Natural killer cell (primary cell): ENCODE results near the gene PRRT2. TPM values are rescaled to one million over a fixed set of nuclear protein-coding genes. Genes with fewer than 3 reads are reported as not detected.

ENCODE experiments used
- ATAC-seq, 3 donors: fragments of 150-1000 bp in 2 of 3; fragments of 200-7000 bp in 1 of 3; cut with Tn5 transposase; 1 replicate in 1 of 3; 2 replicates in 2 of 3; pipeline ENCODE4 v1.10.0; 2021; ENCODE audit warnings: mild to moderate bottlenecking in 2 of 3, moderate library complexity in 2 of 3
- DNase-seq, 2 donors: peaks; one replicate each; pipeline versions ENCODE4 v3.0.0 to v3.0.0-alpha.2; 2013 to 2021; ENCODE audit warnings: mixed read lengths in 1 of 2
- H3K27ac ChIP-seq: one replicate; pipeline ENCODE4 v1.5.1; 2013; ENCODE audit warnings: mild to moderate bottlenecking, low read length
- H3K27me3 ChIP-seq: one replicate; pipeline ENCODE4 v1.6.1; 2013; ENCODE audit warnings: low read length; ENCODE audit not compliant: control insufficient read depth, insufficient read depth
- H3K36me3 ChIP-seq: one replicate; pipeline ENCODE4 v1.6.1; 2013; ENCODE audit warnings: low read length; ENCODE audit not compliant: control insufficient read depth, insufficient read depth
- H3K4me1 ChIP-seq: one replicate; pipeline ENCODE4 v1.6.1; 2013; ENCODE audit warnings: low read length; ENCODE audit not compliant: control insufficient read depth, insufficient read depth
- H3K4me3 ChIP-seq: one replicate; pipeline ENCODE4 v1.5.1; 2013; ENCODE audit warnings: low read length
- H3K9me3 ChIP-seq: one replicate; pipeline ENCODE4 v1.6.1; 2013; ENCODE audit warnings: low read length; ENCODE audit not compliant: control insufficient read depth, insufficient read depth
- H3K27ac Mint-ChIP-seq, 2 donors: one replicate each; pipeline ENCODE4 v1.8.0; 2022; ENCODE audit warnings: mild to moderate bottlenecking in 2 of 2, mixed read lengths in 2 of 2, moderate library complexity in 1 of 2
- H3K27me3 Mint-ChIP-seq, 2 donors: one replicate each; pipeline ENCODE4 v1.8.0; 2022; ENCODE audit warnings: low read depth in 2 of 2, mixed read lengths in 2 of 2
- H3K36me3 Mint-ChIP-seq: one replicate; pipeline ENCODE4 v1.8.0; 2022; ENCODE audit warnings: mixed read lengths
- H3K4me1 Mint-ChIP-seq, 2 donors: one replicate each; pipeline ENCODE4 v1.8.0; 2022; ENCODE audit warnings: mixed read lengths in 2 of 2
- H3K4me3 Mint-ChIP-seq: one replicate; pipeline ENCODE4 v1.8.0; 2022; ENCODE audit warnings: mild to moderate bottlenecking, moderate library complexity, mixed read lengths
- H3K9me3 Mint-ChIP-seq, 2 donors: one replicate each; pipeline ENCODE4 v1.8.0; 2022; ENCODE audit warnings: mixed read lengths in 2 of 2
- CTCF ChIP-seq: fragments of 200-600 bp; IDR thresholded peaks from one replicate; pipeline ENCODE4 v1.8.0; 2022; ENCODE audit warnings: antibody characterized with exemption
- WGBS: methylation state at CpG from one replicate; pipeline ENCODE4 v1.1.7; 2013; ENCODE audit warnings: missing lambda C conversion rate; ENCODE audit not compliant: insufficient coverage; 5-methylcytosine and 5-hydroxymethylcytosine counted together
- intact Hi-C: fragments of 100-400 bp; cut with micrococcal nuclease; formaldehyde crosslinking; loops from one replicate; pipeline ENCODE4 v1.14.2; 2022
- total RNA-seq, 4 donors: library from RNA; stranded (reverse); fragments of 120-200 nt in 1 of 4; gene quantifications; one replicate each; pipeline versions ENCODE4 v1.2.3 to v1.2.4, GENCODE V29; 2013 to 2022

PRRT2 gene
- total RNA-seq, 3 donors from 2014 or later (not counting 1 experiment from before 2014, with no cell fraction given) = 0.70 to 1.4 (median 0.91) TPM

- DNase-seq (no peak), ATAC-seq (no peak)
- Mint-ChIP-seq H3K27ac (peak overlapping the region; percentile 78 to 85), H3K9me3 (no peaks in the 10 kb centered on the region), H3K36me3 (no peaks in the 10 kb centered on the region), H3K4me1 (peaks cover 37 to 69% of the 10 kb centered on the region in 2 donors), H3K4me3 (peak overlapping the region; percentile 87), H3K27me3 (peaks cover 0 to 2% of the 10 kb centered on the region in 2 donors)
- peak overlapping the region; percentile 59 for H3K27ac ChIP-seq
- H3K4me3 ChIP-seq = peak overlapping the region; percentile 49
- peaks cover 20% of the 10 kb centered on the region for H3K36me3 ChIP-seq
- peaks cover 66% of the 10 kb centered on the region for H3K4me1 ChIP-seq
- H3K27me3 ChIP-seq = no peaks in the 10 kb centered on the region
- intact Hi-C loops = no loop called here
- no peak for TF ChIP-seq CTCF
- 49% methylated on average over 9 of the region's 9 CpGs for WGBS
- H3K9me3 ChIP-seq = no peaks in the 10 kb centered on the region
These were observed 1.3 kb upstream of the PRRT2 start for GRCh38 chr16:29810699-29811169.

GRCh38 chr16:29811170-29811895 is 660 bp upstream of the PRRT2 start:
- peak overlapping the region; percentile 59 for H3K27ac ChIP-seq

GRCh38 chr16:29812754-29813643 is 1.0 kb downstream of the PRRT2 start:
- Mint-ChIP-seq H3K9me3 (no peaks in the 10 kb centered on the region), H3K27ac (peak overlapping the region in 1 of 2 donors; percentile 16), H3K4me3 (peak overlapping the region; percentile 64), H3K27me3 (peaks cover 0 to 2% of the 10 kb centered on the region in 2 donors), H3K4me1 (peaks cover 54 to 77% of the 10 kb centered on the region in 2 donors), H3K36me3 (peaks cover 1% of the 10 kb centered on the region)
- H3K27ac ChIP-seq = no peak overlapping the region
- no peak for ATAC-seq
- no peak for TF ChIP-seq CTCF
- peaks cover 73% of the 10 kb centered on the region for H3K4me1 ChIP-seq
- no peaks in the 10 kb centered on the region for H3K27me3 ChIP-seq
- H3K9me3 ChIP-seq = no peaks in the 10 kb centered on the region
- 81% methylated on average over 7 of the region's 9 CpGs for WGBS
- DNase-seq = no peak
- peaks cover 20% of the 10 kb centered on the region for H3K36me3 ChIP-seq
- intact Hi-C loops = no loop called here
- H3K4me3 ChIP-seq = no peak overlapping the region

More at GRCh38 chr16:29811170-29811895, 660 bp upstream of the PRRT2 start:
- TF ChIP-seq CTCF = no peak
- Mint-ChIP-seq H3K4me3 (peak overlapping the region; percentile 87), H3K9me3 (no peaks in the 10 kb centered on the region), H3K36me3 (no peaks in the 10 kb centered on the region), H3K27ac (peak overlapping the region; percentile 78 to 85), H3K27me3 (peaks cover 0 to 2% of the 10 kb centered on the region in 2 donors), H3K4me1 (peaks cover 43 to 75% of the 10 kb centered on the region in 2 donors)
- H3K4me1 ChIP-seq = peaks cover 66% of the 10 kb centered on the region
- ATAC-seq (peak; percentile 41 to 59 (median 46)), DNase-seq (peak; percentile 71 to 82)
- H3K4me3 ChIP-seq = peak overlapping the region; percentile 49
- H3K27me3 ChIP-seq = no peaks in the 10 kb centered on the region
- 2% methylated on average over 31 of the region's 31 CpGs for WGBS
- H3K36me3 ChIP-seq = peaks cover 20% of the 10 kb centered on the region
- intact Hi-C loops = no loop called here
- H3K9me3 ChIP-seq = no peaks in the 10 kb centered on the region
